GM23248 (cell line): ENCODE measurements around the gene RELN. TPM values are rescaled to one million over a fixed set of nuclear protein-coding genes. Genes with fewer than 3 reads are reported as not detected.

Experiments
- DNase-seq: peaks from one replicate; pipeline ENCODE4 v3.0.0-alpha.2; 2015
- H2AFZ ChIP-seq: fragments of 200-600 bp; sonication (generic); 2 replicates; pipeline ENCODE4 v1.6.1; 2016; ENCODE audit warnings: antibody characterized with exemption
- H3F3A ChIP-seq: fragments of 200-600 bp; sonication (generic); 2 replicates; pipeline ENCODE4 v1.6.1; 2016; ENCODE audit warnings: mild to moderate bottlenecking, antibody characterized with exemption, mixed run types; ENCODE audit not compliant: insufficient read depth
- H3K27ac ChIP-seq: fragments of 200-600 bp; sonication (generic); 2 replicates; pipeline ENCODE4 v1.5.1; 2016; ENCODE audit warnings: mild to moderate bottlenecking
- H3K27me3 ChIP-seq: fragments of 200-600 bp; sonication (generic); replicated peaks from 2 replicates; pipeline ENCODE4 v1.6.1; 2016; ENCODE audit warnings: mild to moderate bottlenecking; ENCODE audit not compliant: insufficient read depth
- H3K36me3 ChIP-seq: fragments of 200-600 bp; sonication (generic); 2 replicates; pipeline ENCODE4 v1.6.1; 2016; ENCODE audit warnings: low read depth, mild to moderate bottlenecking
- H3K4me1 ChIP-seq: fragments of 200-600 bp; sonication (generic); 2 replicates; pipeline ENCODE4 v1.6.1; 2016; ENCODE audit warnings: mild to moderate bottlenecking; ENCODE audit not compliant: insufficient read depth
- H3K4me2 ChIP-seq: fragments of 200-600 bp; sonication (generic); one replicate; pipeline ENCODE4 v1.6.1; 2016; ENCODE audit warnings: mild to moderate bottlenecking; ENCODE audit not compliant: unreplicated experiment
- H3K4me3 ChIP-seq: fragments of 200-600 bp; sonication (generic); 2 replicates; pipeline ENCODE4 v1.5.1; 2016; ENCODE audit warnings: mild to moderate bottlenecking
- H3K79me2 ChIP-seq: fragments of 200-600 bp; sonication (generic); 2 replicates; pipeline ENCODE4 v1.6.1; 2016; ENCODE audit warnings: mild to moderate bottlenecking; ENCODE audit not compliant: insufficient read depth
- H3K9ac ChIP-seq: fragments of 200-600 bp; sonication (generic); 2 replicates; pipeline ENCODE4 v1.6.1; 2016; ENCODE audit warnings: mild to moderate bottlenecking
- H3K9me2 ChIP-seq: fragments of 200-600 bp; sonication (generic); 2 replicates; pipeline ENCODE4 v1.6.1; 2016; ENCODE audit warnings: mixed run types, mild to moderate bottlenecking, moderate library complexity; ENCODE audit not compliant: insufficient read depth
- H3K9me3 ChIP-seq: fragments of 200-600 bp; sonication (generic); one replicate; pipeline ENCODE4 v1.6.1; 2017; ENCODE audit warnings: low read depth
- H4K20me1 ChIP-seq: fragments of 200-600 bp; sonication (generic); 2 replicates; pipeline ENCODE4 v1.6.0; 2016; ENCODE audit not compliant: insufficient read depth
- EZH2 ChIP-seq: fragments of 200-600 bp; sonication (generic); IDR thresholded peaks from 2 replicates; pipeline ENCODE4 v1.6.1; 2018; ENCODE audit warnings: antibody characterized with exemption, mild to moderate bottlenecking; ENCODE audit not compliant: insufficient read depth, poor library complexity, severe bottlenecking
- EZH2phosphoT487 ChIP-seq: fragments of 200-600 bp; sonication (generic); IDR thresholded peaks from 2 replicates; pipeline ENCODE4 v1.6.1; 2018; ENCODE audit warnings: antibody characterized with exemption, moderate library complexity, mild to moderate bottlenecking, low read depth; ENCODE audit not compliant: insufficient read depth
- WGBS, 2 experiments: methylation state at CpG; one replicate each; pipeline ENCODE4 v1.1.6; 2015 to 2017; ENCODE audit warnings: low lambda C conversion rate in 2 of 2, low coverage in 1 of 2; ENCODE audit errors: missing lambda C conversion rate in 2 of 2; 5-methylcytosine and 5-hydroxymethylcytosine counted together
- in situ Hi-C: fragments of 300-500 bp; cut with MboI; formaldehyde crosslinking; loops from 2 replicates; pipeline ENCODE4 v1.15.0; 2020
- polyA plus RNA-seq: library from polyadenylated mRNA; unstranded; fragments of >200 nt; fragmentation: Nextera tagmentation; extraction: Ambion mirVana; gene quantifications from 2 replicates; pipeline ENCODE4 v1.2.1, GENCODE V29; 2016
- total RNA-seq: library from RNA; depleted of rRNA; stranded (reverse); fragments of >200 nt; shearing (Covaris generic); gene quantifications from 2 replicates; pipeline ENCODE4 v1.2.3, GENCODE V29; 2014

The RELN gene
- total and polyA plus RNA-seq, 2 experiments from 2014 or later: 0.76 to 0.97 TPM

DNA sequence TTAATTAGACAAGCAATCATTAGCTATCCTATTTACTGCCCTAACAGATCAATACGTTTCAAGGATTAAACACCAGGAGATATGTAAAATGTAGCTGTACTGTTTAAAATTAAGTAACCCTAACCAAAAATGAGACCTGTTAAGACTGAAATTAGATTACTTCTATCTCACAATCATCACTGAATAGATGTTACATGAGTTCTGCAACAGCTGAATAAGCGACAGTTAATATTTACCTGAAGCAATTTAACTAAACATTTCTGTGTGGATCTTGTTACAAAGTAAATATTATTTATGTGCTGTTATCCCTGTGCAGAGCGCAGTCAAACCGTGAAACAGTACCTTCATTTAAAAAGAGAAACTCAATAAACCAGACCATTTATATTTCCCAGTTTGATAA, 122.5 kb downstream of the RELN start:
- Histone ChIP-seq H3K4me2 (no peak overlapping the region), H3K9ac (no peak overlapping the region), H3K9me2 (no peaks in the 10 kb centered on the region), H3F3A (no peaks in the 10 kb centered on the region), H3K27ac (no peak overlapping the region), H2AFZ (no peak overlapping the region), H3K9me3 (no peaks in the 10 kb centered on the region), H3K4me3 (no peak overlapping the region), H4K20me1 (no peaks in the 10 kb centered on the region), H3K79me2 (no peaks in the 10 kb centered on the region), H3K36me3 (no peaks in the 10 kb centered on the region), H3K27me3 (no peaks in the 10 kb centered on the region; the same call in 1 of the 2 replicates), H3K4me1 (no peaks in the 10 kb centered on the region)
- TF ChIP-seq EZH2: no peak
- TF ChIP-seq EZH2phosphoT487: no peak
- DNase-seq: no peak
- WGBS, 2 experiments: 51 to 58% methylated on average over 4 of the region's 4 CpGs
- in situ Hi-C loops: no loop called here

DNA sequence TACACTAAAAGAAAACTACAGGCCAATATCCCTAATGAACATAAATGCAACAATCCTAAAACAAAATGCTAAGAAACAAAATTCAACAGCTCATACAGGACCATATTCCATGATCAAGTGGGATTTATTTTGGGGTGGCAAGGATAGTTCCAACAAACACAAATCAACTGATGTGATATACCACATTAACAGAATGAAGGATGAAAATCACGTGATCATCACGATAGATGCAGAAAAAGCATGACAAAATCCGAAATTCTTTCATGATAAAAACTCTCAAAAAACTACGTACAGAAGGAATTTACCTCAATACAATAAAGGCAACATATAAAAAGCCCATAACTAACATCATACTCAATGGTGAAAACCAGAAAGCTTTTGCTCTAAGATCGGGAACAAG, 124.0 kb downstream of the RELN start:
- Histone ChIP-seq H3K27ac (no peak overlapping the region), H2AFZ (no peak overlapping the region), H3K4me3 (no peak overlapping the region), H3K4me1 (no peaks in the 10 kb centered on the region), H4K20me1 (no peaks in the 10 kb centered on the region), H3K9me2 (no peaks in the 10 kb centered on the region), H3K27me3 (no peaks in the 10 kb centered on the region; the same call in none of the 2 replicates), H3K9me3 (no peaks in the 10 kb centered on the region), H3K79me2 (no peaks in the 10 kb centered on the region), H3K9ac (no peak overlapping the region), H3K36me3 (no peaks in the 10 kb centered on the region), H3K4me2 (no peak overlapping the region), H3F3A (no peaks in the 10 kb centered on the region)
- in situ Hi-C loops: no loop called here
- TF ChIP-seq EZH2: no peak
- no peak for TF ChIP-seq EZH2phosphoT487
- DNase-seq: no peak
- WGBS, 2 experiments: 59 to 70% methylated on average over 5 of the region's 5 CpGs

DNA sequence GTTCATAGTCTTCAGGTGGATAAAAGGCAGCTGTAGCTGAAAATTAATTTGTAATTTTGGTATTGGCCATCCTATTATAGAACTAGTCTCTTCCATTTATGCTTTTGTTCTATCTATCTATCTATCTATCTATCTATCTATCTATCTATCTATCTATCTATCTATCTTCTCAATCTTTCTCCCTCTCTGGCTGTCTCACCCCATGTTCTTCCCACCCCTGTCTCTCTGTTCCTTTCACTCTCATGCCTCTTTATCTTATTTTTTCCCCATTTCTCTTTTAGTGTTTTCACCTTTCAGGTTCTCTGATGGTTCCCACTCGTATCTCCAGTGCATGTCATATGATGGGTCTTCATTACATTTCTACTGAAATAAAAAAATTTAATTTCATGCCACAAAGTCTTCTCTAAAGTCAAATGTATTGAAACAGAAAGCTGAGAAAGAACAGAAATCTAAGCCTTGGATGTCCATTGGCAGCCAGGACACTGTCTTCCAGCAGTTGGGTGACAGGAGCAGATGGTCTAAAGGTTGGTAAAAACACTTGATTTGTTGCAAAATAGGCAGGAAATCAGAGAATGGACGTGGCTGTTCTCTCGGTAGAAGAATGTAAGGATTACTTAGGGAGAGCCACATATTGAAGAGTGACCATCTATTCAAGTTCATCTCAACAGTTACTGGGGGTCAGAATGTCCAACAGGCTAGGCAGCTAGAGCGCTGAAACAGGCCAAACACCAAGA, 127.0 kb downstream of the RELN start:
- no peak overlapping the region for H3K4me3 ChIP-seq
- no peak for DNase-seq
- no peaks in the 10 kb centered on the region for H3K79me2 ChIP-seq
- H3K9me2 ChIP-seq: no peaks in the 10 kb centered on the region
- no peaks in the 10 kb centered on the region for H3F3A ChIP-seq
- TF ChIP-seq EZH2: no peak
- TF ChIP-seq EZH2phosphoT487: no peak
- H3K9me3 ChIP-seq: no peaks in the 10 kb centered on the region
- H2AFZ ChIP-seq: no peak overlapping the region
- no peaks in the 10 kb centered on the region; the same call in none of the 2 replicates for H3K27me3 ChIP-seq
- no peaks in the 10 kb centered on the region for H3K36me3 ChIP-seq
- H3K27ac ChIP-seq: no peak overlapping the region
- in situ Hi-C loops: no loop called here
- H3K4me1 ChIP-seq: no peaks in the 10 kb centered on the region
- 31 to 37% methylated on average over 4 of the region's 4 CpGs for WGBS, 2 experiments
- H3K4me2 ChIP-seq: no peak overlapping the region
- H4K20me1 ChIP-seq: no peaks in the 10 kb centered on the region
- no peak overlapping the region for H3K9ac ChIP-seq

DNA sequence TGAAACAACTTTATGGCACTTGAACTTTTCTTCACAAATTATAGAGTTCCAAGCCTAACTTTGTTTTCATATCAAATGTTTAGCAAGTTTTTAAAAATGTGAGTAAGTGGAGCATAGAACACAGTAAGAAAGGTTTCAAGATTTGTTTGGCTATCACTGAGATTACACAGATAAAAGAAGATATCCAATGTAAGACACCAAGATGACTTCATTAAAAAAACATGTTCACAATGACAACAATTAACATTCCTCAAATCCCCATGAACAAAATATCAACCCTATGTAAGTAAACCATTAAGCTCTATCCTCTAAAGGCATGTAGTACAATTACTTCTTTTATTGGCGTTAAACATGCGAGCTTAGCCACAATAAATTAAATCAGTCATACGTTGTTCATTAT, 129.7 kb downstream of the RELN start:
- no peaks in the 10 kb centered on the region for H4K20me1 ChIP-seq
- no peak for TF ChIP-seq EZH2
- TF ChIP-seq EZH2phosphoT487: no peak
- H3K27ac ChIP-seq: no peak overlapping the region
- no peak overlapping the region for H3K4me3 ChIP-seq
- no peaks in the 10 kb centered on the region for H3F3A ChIP-seq
- DNase-seq: no peak
- no peak overlapping the region for H2AFZ ChIP-seq
- H3K9me3 ChIP-seq: no peaks in the 10 kb centered on the region
- H3K9me2 ChIP-seq: no peaks in the 10 kb centered on the region
- no peak overlapping the region for H3K4me2 ChIP-seq
- H3K79me2 ChIP-seq: no peaks in the 10 kb centered on the region
- no peaks in the 10 kb centered on the region; the same call in 1 of the 2 replicates for H3K27me3 ChIP-seq
- no peaks in the 10 kb centered on the region for H3K36me3 ChIP-seq
- WGBS, 2 experiments: 64 to 67% methylated on average over 3 of the region's 3 CpGs
- no peaks in the 10 kb centered on the region for H3K4me1 ChIP-seq
- in situ Hi-C loops: no loop called here
- H3K9ac ChIP-seq: no peak overlapping the region
